OCI-LY1 (cell line): ENCODE data around the gene LEP.

ENCODE experiments used
- EZH2 ChIP-seq: fragments of 200-600 bp; sonication (generic), shearing (Covaris generic); IDR thresholded peaks from 2 replicates; pipeline ENCODE4 v1.8.0; 2017; ENCODE audit warnings: borderline replicate concordance, mixed run types, mild to moderate bottlenecking, antibody characterized with exemption, low read length, moderate library complexity, mixed read lengths
- TF ChIP-seq, protein P1 (sequence below): fragments of 200-600 bp; sonication (generic), shearing (Covaris generic); IDR thresholded peaks from 2 replicates; pipeline ENCODE4 v1.5.1; 2017; ENCODE audit warnings: mild to moderate bottlenecking, antibody characterized with exemption, low read length, moderate library complexity, mixed read lengths

GRCh38 chr7:128303133-128303532, 62.1 kb downstream of the LEP start:
- TF ChIP-seq, protein P1, sequence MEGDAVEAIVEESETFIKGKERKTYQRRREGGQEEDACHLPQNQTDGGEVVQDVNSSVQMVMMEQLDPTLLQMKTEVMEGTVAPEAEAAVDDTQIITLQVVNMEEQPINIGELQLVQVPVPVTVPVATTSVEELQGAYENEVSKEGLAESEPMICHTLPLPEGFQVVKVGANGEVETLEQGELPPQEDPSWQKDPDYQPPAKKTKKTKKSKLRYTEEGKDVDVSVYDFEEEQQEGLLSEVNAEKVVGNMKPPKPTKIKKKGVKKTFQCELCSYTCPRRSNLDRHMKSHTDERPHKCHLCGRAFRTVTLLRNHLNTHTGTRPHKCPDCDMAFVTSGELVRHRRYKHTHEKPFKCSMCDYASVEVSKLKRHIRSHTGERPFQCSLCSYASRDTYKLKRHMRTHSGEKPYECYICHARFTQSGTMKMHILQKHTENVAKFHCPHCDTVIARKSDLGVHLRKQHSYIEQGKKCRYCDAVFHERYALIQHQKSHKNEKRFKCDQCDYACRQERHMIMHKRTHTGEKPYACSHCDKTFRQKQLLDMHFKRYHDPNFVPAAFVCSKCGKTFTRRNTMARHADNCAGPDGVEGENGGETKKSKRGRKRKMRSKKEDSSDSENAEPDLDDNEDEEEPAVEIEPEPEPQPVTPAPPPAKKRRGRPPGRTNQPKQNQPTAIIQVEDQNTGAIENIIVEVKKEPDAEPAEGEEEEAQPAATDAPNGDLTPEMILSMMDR = no peak
- no peak for TF ChIP-seq EZH2
